ENCODE results near the gene ADD1.

DNA sequence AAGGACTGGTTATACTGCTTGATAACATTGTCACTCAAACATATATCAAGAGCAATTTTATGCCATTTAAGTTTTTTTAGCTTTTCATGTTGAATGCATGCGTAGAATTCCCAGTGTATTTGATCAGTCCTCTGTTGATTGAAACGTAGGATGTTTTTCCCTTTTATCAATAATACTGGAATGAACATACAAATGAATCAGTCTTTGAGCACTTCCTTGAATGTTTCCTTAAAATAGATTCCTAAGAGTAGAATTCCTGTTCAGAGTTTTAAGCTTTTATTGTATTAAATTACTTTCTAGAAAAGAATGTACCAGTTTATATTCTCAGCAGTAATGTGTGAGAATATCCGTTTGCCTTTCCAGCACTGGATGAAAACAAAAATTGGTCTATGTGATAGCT, 37.8 kb downstream of the ADD1 start:
- no peak for TF ChIP-seq ZNF274 (IDR thresholded peaks at IDR 0.05; ENCODE audit: low read depth, low read length)
- no peak for TF ChIP-seq SUZ12 (IDR thresholded peaks at IDR 0.05; ENCODE audit: extremely low read depth, insufficient read depth, insufficient read length)

Data from NT2/D1 (cell line).